Astrocyte of the cerebellum (primary cell): ENCODE results near the gene PPP1R11.
"Not testable (repeated sequence)": the region's sequence is repeated elsewhere in the genome, so short reads cannot be mapped to it uniquely, and the experiment has no call there.

Experiments
- DNase-seq: peaks from one replicate; pipeline ENCODE4 v3.0.0-alpha.2; 2011; ENCODE audit warnings: low read depth
- H3K4me3 ChIP-seq: 2 replicates; pipeline ENCODE4 v1.5.1; 2011; ENCODE audit warnings: mild to moderate bottlenecking, low read depth, low read length, moderate library complexity
- in situ Hi-C: cut with HindIII; loops from 2 replicates; pipeline ENCODE4 v1.10.0; 2017; ENCODE audit warnings: low sequenced_read_pairs
- TF ChIP-seq, protein P1 (sequence below): IDR thresholded peaks from 2 replicates; pipeline ENCODE4 v1.5.1; 2012; ENCODE audit warnings: low read length, low read depth, moderate library complexity, mild to moderate bottlenecking; ENCODE audit errors: missing control alignments

The PPP1R11 gene, protein sequence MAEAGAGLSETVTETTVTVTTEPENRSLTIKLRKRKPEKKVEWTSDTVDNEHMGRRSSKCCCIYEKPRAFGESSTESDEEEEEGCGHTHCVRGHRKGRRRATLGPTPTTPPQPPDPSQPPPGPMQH

DNA sequence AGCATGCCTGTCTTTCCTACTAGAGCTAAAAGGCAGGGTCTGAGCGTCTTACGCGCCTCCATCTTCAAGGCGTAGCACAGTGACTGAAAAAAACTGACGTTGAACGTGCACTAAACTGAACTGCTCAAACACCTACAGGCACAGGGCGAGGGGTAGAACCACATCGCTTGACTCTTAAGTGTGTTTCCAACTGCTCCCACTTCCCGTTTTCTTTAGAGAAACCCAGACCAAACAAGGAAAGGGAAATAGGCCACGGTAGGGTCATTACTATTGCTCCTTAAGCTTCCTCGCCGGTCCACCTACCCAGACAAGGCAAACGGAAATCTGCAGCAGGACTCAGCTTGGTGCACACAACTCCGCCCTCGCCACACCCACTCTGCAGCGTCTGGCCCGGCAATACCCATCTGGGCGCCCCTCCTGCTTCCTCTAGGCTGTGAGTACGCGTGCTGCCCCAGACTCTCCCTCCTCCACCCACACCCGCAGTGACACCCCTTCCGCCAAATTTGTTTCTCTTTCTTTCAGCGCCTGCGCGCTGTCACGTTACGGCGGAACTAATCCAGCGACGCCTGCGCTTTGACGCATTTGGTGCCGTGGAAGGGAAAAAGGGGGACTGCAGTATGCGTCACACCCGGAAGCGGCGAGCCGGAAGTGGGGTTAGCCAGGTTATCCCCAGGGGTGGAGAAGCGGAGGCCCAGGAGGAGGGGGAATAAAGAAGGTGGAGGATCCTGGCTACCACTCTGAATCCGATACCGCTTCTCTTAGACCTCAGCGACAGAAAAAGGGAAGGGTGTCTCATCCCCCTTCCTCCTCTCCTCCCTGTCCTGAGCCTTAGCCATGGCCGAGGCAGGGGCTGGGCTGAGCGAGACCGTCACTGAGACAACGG is at the start of gene PPP1R11:
PPP1R11 (plus strand) TSS at position 622 of the 883 bp plus-strand sequence; CDS start at position 835, 213 bp downstream.
- DNase-seq = peak; percentile 97
- in situ Hi-C loops = loop anchor here (25.0 kb wide), 1 partner anchor 1305 kb away; no protein-coding TSS in a partner anchor
- peak within 1 kb of the TSS; percentile 82 for H3K4me3 ChIP-seq
- TF ChIP-seq, protein P1, sequence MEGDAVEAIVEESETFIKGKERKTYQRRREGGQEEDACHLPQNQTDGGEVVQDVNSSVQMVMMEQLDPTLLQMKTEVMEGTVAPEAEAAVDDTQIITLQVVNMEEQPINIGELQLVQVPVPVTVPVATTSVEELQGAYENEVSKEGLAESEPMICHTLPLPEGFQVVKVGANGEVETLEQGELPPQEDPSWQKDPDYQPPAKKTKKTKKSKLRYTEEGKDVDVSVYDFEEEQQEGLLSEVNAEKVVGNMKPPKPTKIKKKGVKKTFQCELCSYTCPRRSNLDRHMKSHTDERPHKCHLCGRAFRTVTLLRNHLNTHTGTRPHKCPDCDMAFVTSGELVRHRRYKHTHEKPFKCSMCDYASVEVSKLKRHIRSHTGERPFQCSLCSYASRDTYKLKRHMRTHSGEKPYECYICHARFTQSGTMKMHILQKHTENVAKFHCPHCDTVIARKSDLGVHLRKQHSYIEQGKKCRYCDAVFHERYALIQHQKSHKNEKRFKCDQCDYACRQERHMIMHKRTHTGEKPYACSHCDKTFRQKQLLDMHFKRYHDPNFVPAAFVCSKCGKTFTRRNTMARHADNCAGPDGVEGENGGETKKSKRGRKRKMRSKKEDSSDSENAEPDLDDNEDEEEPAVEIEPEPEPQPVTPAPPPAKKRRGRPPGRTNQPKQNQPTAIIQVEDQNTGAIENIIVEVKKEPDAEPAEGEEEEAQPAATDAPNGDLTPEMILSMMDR = no peak

DNA sequence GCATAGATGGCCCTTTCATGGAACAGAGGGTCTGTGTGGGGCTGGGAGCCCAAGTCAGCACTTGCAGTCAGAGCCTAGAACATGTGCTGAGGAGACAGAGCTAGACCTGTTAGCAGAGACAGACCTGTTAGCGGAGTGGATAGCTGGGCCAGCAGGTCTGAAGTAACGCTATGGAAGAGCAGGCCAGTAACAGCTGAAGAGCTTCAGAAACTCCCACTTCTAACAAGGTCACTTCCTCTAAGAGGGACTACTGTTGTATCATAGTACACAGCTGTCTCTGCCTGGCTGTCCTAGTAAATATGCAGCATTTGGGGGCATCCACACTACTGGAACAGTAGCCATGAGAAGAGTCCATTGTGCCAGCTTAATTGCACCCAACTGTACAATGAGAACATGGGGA is 47.2 kb upstream of the PPP1R11 start:
- in situ Hi-C loops = no loop called here
- DNase-seq = no peak
- TF ChIP-seq, protein P1 = no peak
- H3K4me3 ChIP-seq = no peak overlapping the region

DNA sequence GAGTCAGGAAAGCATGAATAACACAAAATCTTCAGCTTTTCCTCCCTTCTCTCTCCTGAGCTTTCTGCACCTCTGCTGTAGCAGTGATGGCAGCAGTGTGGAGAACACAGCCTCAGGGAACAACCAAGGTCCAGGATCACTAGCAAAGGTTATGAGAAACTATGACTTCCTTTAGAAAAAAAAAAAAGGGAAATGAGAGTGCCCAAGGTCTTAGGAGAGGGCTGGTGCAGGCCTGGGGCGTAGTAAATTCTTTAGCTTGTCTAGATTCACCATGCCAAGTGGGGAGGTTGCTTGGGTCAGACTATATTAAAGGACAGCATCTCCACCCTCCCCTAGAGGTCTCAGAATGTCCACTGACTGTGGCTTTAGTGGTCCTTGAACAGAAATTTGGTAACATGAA is 46.4 kb upstream of the PPP1R11 start:
- H3K4me3 ChIP-seq = no peak overlapping the region
- in situ Hi-C loops = no loop called here
- TF ChIP-seq, protein P1 = no peak
- no peak for DNase-seq

DNA sequence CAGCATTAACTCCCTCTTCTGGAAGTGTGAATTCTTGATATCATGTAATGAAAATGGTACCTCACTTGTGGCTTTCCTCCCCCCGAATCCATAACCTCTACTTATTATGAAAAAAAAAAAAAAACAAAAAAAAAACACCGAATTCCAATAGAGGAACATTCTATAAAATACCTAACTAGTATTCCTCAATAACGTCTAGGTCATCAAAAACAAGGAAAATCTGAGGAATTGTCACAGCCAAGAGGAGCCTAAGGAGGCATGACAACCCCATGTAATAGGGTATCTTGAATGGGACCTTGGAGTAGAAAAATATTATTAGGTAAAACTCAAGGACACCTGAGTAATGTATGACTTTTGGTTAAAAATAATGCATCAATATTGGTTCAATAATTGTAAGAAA is 44.8 kb upstream of the PPP1R11 start:
- in situ Hi-C loops = no loop called here
- TF ChIP-seq, protein P1 = no peak
- DNase-seq = no peak
- H3K4me3 ChIP-seq = no peak overlapping the region

DNA sequence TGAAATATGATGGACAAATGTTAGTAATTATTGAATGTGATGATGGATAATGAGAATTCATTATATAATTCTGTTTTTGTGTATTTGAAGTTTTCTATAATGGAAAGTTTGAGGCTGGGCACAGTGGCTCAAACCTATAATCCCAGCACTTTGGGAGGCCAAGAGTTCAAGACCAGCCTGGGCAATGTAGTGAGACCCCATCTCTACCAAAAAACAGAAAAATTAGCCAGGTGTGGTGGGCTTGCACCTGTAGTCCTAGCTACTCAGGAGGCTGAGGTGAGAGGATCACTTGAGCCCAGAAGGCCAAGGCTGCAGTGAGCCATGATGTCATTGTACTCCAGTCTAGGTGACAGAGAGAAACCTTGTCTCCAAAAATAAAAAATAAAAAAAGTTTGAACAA is 44.3 kb upstream of the PPP1R11 start:
- H3K4me3 ChIP-seq, in situ Hi-C loops, DNase-seq: not testable (repeated sequence)

DNA sequence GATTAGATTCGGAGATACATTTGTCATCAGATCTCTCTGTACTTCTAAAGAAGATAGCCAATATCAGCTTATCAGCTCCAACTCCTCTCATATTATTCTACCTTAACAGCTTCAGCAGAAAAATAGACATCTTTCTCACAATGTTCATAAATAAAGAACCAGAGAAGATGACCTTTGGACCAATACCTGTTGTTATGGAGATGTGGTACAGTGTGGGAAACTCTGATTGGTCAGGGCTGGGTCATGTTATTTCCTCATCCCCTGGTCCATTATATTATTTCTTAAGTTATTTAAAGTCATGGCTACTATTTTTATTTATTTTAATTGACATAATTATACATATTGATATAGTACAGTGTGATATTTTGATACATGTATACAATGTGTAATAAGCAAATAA is 41.8 kb upstream of the PPP1R11 start:
- no peak overlapping the region for H3K4me3 ChIP-seq
- in situ Hi-C loops = no loop called here
- TF ChIP-seq, protein P1 = no peak
- DNase-seq = no peak

DNA sequence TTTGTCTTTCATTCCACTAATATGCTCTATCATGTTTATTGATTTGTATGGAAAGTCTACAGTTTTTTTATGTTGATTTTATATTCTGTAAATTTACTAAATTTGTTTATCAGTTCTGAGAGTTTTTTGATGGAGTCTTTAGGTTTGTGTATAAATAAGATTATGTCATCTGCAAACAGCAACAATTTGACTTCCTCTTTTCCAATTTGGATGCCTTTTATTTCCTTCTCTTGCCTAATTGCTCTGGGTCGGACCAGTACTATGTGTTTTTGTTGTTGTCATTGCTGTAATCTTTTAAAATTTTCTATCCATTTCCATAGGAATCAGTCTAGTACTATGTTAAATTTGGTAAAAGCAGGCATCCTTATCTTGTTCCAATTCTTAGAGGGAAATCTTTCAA is 37.4 kb upstream of the PPP1R11 start:
- no peak for DNase-seq
- TF ChIP-seq, protein P1 = no peak
- in situ Hi-C loops = no loop called here
- H3K4me3 ChIP-seq = no peak overlapping the region
